Endothelial cell (in vitro differentiated cells): ENCODE data around the gene OR2H1. TPM values are rescaled to one million over a fixed set of nuclear protein-coding genes. Genes with fewer than 3 reads are reported as not detected.

Experiments
- DNase-seq: peaks from one replicate; pipeline ENCODE4 v3.0.0; 2021; ENCODE audit warnings: low spot score
- H3K27ac Mint-ChIP-seq: one replicate; pipeline ENCODE4 v1.8.0; 2021; ENCODE audit warnings: mixed read lengths, inconsistent platforms; ENCODE audit not compliant: unreplicated experiment
- H3K27me3 Mint-ChIP-seq: one replicate; pipeline ENCODE4 v1.8.0; 2021; ENCODE audit warnings: mild to moderate bottlenecking, moderate library complexity, mixed read lengths, inconsistent platforms; ENCODE audit not compliant: unreplicated experiment
- H3K36me3 Mint-ChIP-seq: one replicate; pipeline ENCODE4 v1.8.0; 2021; ENCODE audit warnings: mild to moderate bottlenecking, low read depth, mixed read lengths, inconsistent platforms; ENCODE audit not compliant: unreplicated experiment
- H3K4me1 Mint-ChIP-seq: one replicate; pipeline ENCODE4 v1.8.0; 2021; ENCODE audit warnings: mild to moderate bottlenecking, mixed read lengths, inconsistent platforms; ENCODE audit not compliant: unreplicated experiment
- H3K4me3 Mint-ChIP-seq: one replicate; pipeline ENCODE4 v1.8.0; 2021; ENCODE audit warnings: mild to moderate bottlenecking, mixed read lengths, inconsistent platforms; ENCODE audit not compliant: unreplicated experiment
- H3K9me3 Mint-ChIP-seq: one replicate; pipeline ENCODE4 v1.8.0; 2021; ENCODE audit warnings: mixed read lengths, inconsistent platforms; ENCODE audit not compliant: unreplicated experiment
- CTCF ChIP-seq: fragments of 200-600 bp; sonication (generic); IDR thresholded peaks from one replicate; pipeline ENCODE4 v1.5.0; 2021; ENCODE audit warnings: antibody characterized with exemption; ENCODE audit not compliant: unreplicated experiment
- total RNA-seq: library from RNA; stranded (reverse); fragmentation: NEBNext Ultra II Directional; extraction: Animal tissue kit (Norgen Biotek cat#: 25700); gene quantifications from one replicate; pipeline ENCODE4 v1.2.1, GENCODE V29; 2021; ENCODE audit not compliant: unreplicated experiment

OR2H1 gene
- total RNA-seq, 1 donor from 2014 or later, result not detected

GRCh38 chr6:29499704-29500103, 42.7 kb downstream of the OR2H1 start:
- Mint-ChIP-seq H3K27ac (no peak overlapping the region), H3K36me3 (no peaks in the 10 kb centered on the region), H3K9me3 (no peaks in the 10 kb centered on the region), H3K4me1 (peaks cover 4% of the 10 kb centered on the region), H3K4me3 (no peak overlapping the region), H3K27me3 (peaks cover 2% of the 10 kb centered on the region)
- DNase-seq, result no peak
- TF ChIP-seq CTCF, result no peak

GRCh38 chr6:29500594-29500993, 43.6 kb downstream of the OR2H1 start:
- H3K4me1 Mint-ChIP-seq, result peaks cover 4% of the 10 kb centered on the region
- H3K27ac Mint-ChIP-seq, result no peak overlapping the region
- no peak overlapping the region for H3K4me3 Mint-ChIP-seq
- no peaks in the 10 kb centered on the region for H3K9me3 Mint-ChIP-seq
- no peaks in the 10 kb centered on the region for H3K36me3 Mint-ChIP-seq
- H3K27me3 Mint-ChIP-seq, result peaks cover 5% of the 10 kb centered on the region
- DNase-seq, result no peak
- no peak for TF ChIP-seq CTCF

DNA sequence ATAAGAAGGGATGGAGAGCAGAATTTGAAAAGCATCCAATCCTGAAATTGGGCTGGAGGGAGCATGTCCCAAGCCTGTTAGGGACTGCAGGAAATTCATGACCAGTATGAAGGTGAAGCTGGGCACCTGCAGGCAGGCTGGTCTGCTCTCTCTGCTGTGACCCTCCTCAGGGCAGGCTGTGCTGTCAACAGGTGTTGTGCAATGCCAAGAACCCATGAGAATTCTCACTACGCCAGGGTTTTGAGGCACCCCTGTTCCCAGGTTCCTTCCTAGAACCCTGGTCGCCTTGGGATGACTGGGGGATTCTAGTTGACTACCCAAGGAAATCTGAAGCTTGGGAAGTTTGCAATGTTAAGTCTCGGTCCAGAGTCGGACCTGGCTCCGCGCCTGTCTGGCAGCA, 44.2 kb downstream of the OR2H1 start:
- TF ChIP-seq CTCF, result no peak
- H3K36me3 Mint-ChIP-seq, result no peaks in the 10 kb centered on the region
- H3K27ac Mint-ChIP-seq, result no peak overlapping the region
- no peak overlapping the region for H3K4me3 Mint-ChIP-seq
- no peak for DNase-seq
- peaks cover 4% of the 10 kb centered on the region for H3K4me1 Mint-ChIP-seq
- H3K27me3 Mint-ChIP-seq, result peaks cover 5% of the 10 kb centered on the region
- H3K9me3 Mint-ChIP-seq, result no peaks in the 10 kb centered on the region

GRCh38 chr6:29502181-29502580, 45.2 kb downstream of the OR2H1 start:
- Mint-ChIP-seq H3K27ac (no peak overlapping the region), H3K4me3 (no peak overlapping the region), H3K27me3 (peaks cover 5% of the 10 kb centered on the region), H3K9me3 (no peaks in the 10 kb centered on the region), H3K4me1 (peaks cover 4% of the 10 kb centered on the region), H3K36me3 (no peaks in the 10 kb centered on the region)
- no peak for TF ChIP-seq CTCF
- no peak for DNase-seq

DNA sequence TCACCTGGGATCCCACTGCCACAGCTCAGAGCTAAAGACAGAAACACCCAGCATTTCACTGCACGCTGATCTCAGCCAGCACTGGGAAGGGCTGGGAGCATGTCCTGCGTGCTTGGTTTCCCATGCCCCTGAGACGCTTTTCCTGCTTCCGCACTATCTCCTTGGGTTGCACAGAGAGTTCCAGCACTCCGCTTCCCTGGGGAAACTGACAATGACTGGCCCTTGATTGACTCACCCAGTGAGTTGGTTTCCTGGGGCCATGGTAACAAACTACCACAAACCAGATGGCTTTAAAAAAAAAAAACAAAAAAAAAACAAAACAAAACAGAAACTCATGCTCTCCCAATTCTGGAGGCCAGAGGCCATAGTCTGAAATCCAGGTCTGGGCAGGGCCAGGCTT, 45.6 kb downstream of the OR2H1 start:
- DNase-seq, result no peak
- Mint-ChIP-seq H3K27ac (no peak overlapping the region), H3K4me3 (no peak overlapping the region), H3K27me3 (peaks cover 5% of the 10 kb centered on the region), H3K9me3 (no peaks in the 10 kb centered on the region), H3K4me1 (peaks cover 4% of the 10 kb centered on the region), H3K36me3 (no peaks in the 10 kb centered on the region)
- no peak for TF ChIP-seq CTCF
